HG02610 (cell line): ENCODE data around the gene ITGA4.

Source experiments
- ATAC-seq: cut with Tn5 transposase; IDR thresholded peaks from one replicate; pipeline ENCODE4 v1.9.1; 2021; ENCODE audit warnings: mild to moderate bottlenecking, moderate library complexity; ENCODE audit not compliant: unreplicated experiment

Gene ITGA4

DNA sequence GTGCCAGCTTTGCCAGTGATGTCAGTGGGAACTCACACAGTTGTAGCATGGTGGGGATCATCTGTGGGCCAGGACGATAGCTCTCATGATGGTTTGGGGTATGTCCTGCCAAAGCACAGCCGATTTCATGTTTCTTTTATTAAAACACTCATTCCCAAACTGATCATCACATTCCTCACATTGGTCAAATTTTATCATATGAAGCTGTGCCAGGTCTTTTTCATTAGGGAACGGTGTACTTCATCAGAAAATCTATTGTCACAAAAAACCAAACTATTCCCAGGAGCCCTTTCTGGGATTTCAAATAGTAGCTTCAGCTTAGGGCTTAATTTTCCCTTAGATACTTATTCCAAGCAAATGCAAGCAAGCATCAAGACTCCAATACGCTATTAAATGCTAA is 42.0 kb downstream of the ITGA4 start:
- ATAC-seq: no peak

GRCh38 chr2:181500201-181500600 is 43.0 kb downstream of the ITGA4 start:
- no peak for ATAC-seq

- no peak for ATAC-seq
Observed at GRCh38 chr2:181515719-181516118, 58.5 kb downstream of the ITGA4 start.

GRCh38 chr2:181516992-181517391 is 59.8 kb downstream of the ITGA4 start:
- ATAC-seq: no peak

DNA sequence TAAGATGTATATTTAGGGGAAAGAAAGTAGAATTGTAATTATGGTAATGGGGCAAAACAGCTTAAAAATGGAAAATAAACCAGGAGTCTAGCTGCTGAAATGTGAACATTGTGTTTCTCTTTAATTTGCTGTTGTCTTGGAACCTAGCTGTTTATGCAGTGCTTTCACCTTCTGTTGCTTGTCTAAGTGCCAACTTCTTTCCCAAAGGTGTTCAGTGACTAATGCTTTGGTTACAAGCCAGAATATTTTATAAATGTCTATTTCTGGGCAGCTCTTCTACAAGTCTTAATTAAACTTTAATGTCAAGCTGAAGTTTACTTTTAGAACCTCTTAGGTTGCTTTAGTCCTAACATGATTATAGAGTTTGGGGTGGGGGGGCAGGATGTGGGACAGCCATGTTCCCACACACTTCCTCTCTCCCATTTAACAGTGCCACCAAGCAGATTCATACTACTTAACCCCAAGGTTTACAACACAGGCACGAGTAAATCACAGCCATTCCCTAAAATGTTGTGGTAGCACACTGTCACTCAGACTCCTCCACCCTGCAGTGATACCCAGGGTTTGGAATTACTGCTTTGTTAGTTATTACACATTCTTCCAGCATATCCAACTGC is 60.6 kb downstream of the ITGA4 start:
- ATAC-seq: no peak

DNA sequence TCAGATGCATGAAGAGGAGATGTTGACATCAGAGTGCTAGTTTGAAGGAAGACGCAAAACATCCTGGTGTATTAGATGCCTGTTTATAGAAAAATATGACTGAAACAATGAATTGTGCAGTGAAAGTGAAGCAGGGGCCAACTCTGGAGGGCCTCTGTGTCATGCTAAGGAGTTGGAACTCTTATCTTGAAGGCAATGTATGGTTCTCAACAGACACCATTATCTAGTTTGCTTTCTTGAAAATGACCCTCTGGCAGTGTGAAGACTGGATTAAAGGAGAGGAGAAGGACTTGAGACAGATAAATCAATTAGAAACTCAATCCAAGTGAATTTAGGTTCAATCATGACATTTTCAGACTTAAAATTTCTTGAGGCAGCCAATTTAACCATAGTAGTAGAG is 63.1 kb downstream of the ITGA4 start:
- ATAC-seq: no peak

GRCh38 chr2:181523756-181524155 is 66.6 kb downstream of the ITGA4 start:
- no peak for ATAC-seq

DNA sequence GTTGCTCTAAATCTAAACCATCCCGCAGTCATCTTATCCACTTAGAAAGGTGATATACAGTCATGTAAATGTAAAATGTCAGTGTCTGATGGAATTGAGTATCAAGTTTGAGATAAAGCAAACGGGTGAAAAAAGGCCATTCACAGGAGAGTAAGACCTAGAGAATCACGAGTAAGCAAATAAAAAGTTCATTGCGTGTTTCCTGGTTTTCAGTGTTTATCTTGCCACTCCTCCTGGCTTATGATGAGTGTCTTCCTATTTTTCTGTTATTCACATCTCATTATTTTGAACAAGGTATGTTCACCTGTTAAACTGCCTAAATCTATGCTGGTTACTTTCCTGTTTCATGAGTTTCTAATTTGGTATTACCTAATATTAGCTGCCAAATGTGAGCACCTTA is 68.8 kb downstream of the ITGA4 start:
- no peak for ATAC-seq

DNA sequence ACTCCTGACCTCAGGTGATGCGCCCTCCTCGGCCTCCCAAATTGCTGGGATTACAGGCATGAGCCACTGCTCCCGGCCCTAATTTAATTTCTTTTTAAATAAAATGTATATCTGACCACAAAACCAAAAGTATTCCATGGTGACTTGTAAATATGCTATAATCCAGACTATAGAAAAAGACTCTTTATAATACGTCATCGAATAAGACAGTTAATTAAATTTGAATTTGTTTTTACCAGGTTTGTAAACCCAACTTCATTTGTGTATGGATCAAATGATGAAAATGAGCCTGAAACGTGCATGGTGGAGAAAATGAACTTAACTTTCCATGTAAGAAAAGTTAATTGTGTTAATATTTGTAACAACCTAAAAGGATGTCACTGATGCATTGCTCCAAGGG is 69.9 kb downstream of the ITGA4 start:
- no peak for ATAC-seq

- ATAC-seq: no peak
Observed at GRCh38 chr2:181528441-181528840, 71.3 kb downstream of the ITGA4 start.

DNA sequence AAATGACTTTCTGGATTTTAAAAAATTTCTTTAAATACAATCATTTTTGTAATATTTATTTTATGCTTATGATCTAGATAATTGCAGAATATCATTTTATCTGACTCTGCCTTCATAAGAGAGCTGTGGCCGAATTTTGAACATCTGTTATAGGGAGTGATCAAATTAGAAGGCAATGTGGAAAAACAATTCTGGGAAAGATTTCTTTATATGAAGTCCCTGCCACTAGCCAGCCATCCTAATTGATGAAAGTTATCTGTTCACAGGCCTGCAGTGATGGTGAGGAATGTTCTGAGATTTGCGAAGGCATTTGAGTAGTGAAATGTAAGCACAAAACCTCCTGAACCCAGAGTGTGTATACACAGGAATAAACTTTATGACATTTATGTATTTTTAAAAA is 79.5 kb downstream of the ITGA4 start:
- ATAC-seq: no peak

- ATAC-seq: no peak
Observed at GRCh38 chr2:181540421-181540820, 83.2 kb downstream of the ITGA4 start.

GRCh38 chr2:181542170-181542569 is 85.0 kb downstream of the ITGA4 start:
- ATAC-seq: no peak

DNA sequence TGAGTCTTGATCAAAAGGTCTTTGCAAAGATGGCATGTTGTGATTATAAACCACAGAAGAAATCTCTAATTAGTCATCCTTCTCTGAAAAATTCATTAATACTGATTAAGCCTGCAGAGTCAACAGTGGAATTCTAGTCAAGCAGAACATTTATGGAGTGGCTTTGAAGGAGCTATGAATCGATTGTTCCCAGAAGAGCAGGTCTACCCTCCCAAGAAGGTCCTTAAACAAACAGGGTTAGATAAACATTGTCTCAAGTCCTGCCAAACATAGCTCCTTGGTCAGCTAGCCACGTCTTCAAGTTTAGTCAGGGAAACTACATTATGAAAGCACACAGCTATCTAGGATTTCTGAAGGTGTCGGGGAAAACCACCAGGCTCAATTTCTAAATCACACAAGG is 88.9 kb downstream of the ITGA4 start:
- ATAC-seq: no peak

DNA sequence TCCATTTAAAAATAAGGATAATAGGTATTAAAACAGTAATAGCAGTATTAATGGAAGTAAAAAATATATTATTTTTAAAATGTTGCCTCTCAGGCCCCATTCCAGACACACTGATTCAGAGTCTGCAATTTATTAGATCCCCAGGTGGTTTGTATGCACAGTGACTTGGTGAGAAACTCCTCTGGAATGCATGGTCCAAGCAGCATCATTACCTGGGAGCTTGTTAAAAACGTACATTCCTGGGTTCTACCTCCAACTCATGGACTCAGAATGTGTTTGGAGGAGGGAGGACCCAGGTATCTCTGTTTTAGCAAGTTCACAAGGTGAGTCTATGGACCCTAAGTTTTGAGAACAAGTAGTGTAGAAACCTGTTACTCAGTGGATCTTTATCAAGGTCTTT is 95.6 kb downstream of the ITGA4 start:
- ATAC-seq: no peak

GRCh38 chr2:181553244-181553643 is 96.1 kb downstream of the ITGA4 start:
- ATAC-seq: no peak

DNA sequence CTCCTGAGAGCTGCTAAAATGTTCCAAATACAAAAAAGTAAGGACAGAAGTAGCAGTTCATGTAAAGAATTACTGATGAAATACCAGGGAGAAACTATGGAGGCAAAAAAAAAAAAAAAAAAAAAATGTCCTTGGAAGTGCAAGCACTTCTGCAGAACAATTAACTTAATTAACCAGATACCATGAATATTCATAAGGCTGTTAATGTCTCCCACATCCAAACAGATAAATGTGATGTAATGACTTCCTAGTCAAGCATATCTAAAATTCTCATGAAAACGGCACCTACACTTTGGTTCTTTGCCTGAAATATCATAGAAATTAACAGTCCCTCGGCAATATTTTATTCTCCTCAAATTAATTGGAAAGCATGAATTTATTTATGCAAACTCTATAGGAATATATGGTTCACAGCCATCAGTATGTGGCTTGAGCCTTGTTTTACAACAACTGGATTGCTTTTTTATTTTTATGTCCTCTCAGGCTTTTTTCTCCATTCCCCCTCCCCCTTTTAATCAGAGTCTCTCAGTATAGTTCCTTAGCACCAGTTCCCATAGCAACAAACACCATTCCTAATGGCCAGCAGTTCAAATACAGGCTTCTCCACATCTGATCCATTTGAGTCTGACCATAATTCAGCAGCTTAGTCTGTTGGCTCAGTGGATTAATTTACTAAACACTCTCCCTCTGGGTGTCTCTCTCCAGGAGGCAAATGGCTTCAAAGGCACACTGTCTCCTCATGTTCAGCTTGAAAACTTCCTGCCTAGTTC is 97.1 kb downstream of the ITGA4 start:
- no peak for ATAC-seq

DNA sequence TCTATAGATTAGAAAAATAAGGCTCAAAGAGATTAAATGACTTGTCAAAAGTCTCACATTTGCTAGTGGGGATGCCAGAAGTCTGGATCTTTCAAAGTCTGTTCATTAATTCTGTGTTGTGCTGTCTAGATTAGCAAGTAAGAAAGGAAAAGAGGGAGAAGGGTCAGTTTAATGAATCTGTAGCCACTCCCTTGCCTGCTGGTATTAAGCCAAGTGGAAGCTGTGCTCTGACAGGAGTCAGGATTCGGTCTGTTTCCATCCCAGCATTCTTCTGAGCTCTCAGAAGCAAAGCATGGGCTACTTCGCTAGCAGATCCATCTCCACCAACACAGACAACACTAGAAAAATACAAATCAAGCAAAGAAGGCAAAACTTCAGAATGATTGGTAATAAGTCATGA is 101.2 kb downstream of the ITGA4 start:
- ATAC-seq: no peak

- ATAC-seq: no peak
Observed at GRCh38 chr2:181563101-181563692, 106.0 kb downstream of the ITGA4 start.

DNA sequence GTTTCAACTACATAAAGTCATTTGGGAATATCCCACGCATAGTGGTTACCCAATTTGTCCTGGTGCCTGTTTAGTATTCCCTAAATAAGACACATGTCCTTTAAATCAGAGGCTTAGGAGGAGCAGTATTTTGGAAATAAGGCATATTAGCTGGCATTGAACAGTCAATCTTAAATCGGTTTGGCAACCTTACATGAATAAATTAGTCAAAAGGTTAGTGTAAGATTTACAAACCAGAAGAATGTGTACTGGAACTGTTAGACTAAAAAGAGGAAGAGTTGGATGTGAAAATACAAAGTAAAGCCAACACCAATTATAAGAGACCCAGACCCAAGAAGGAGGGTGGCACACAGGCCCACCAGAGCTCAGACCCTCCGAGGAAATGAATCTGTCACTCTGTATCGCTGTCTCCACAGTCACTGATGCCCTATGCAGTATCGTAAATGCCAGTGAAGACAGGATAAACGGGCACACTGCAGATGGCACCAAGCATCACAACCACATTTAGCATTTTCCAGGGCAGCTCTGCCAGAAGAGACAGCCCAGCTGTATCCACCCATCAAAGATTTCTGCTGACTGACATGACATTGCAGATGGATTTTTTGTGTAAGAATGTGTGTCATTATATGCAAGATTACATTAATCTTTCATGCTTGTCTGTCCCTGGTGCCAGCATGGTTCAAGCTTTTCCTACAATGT is 109.3 kb downstream of the ITGA4 start:
- no peak for ATAC-seq

- ATAC-seq: no peak
Observed at GRCh38 chr2:181570059-181570458, 112.9 kb downstream of the ITGA4 start.
